SH-SY5Y (cell line): Measurements from ENCODE around the gene PLCH1.

ENCODE experiments used
- GATA2 ChIP-seq: IDR thresholded peaks from 2 replicates; pipeline ENCODE4 v1.6.1; 2011; ENCODE audit warnings: mild to moderate bottlenecking, low read depth, low read length
- GATA3 ChIP-seq: IDR thresholded peaks from 2 replicates; pipeline ENCODE4 v1.6.1; 2011; ENCODE audit warnings: low read depth, mild to moderate bottlenecking, low read length, moderate library complexity

- TF ChIP-seq GATA2 = no peak
- TF ChIP-seq GATA3 = no peak
Observed at GRCh38 chr3:155730843-155731242, 14.0 kb downstream of the PLCH1 start.
